DMS79 (cell line): ENCODE results near the gene TMEM248.
"Not testable (repeated sequence)": the region's sequence is repeated elsewhere in the genome, so short reads cannot be mapped to it uniquely, and the experiment has no call there.

ENCODE experiments used
- DNase-seq: peaks from one replicate; lab custom pipeline; 2025; lab: John Stamatoyannopoulos, UW

TMEM248 gene

DNA sequence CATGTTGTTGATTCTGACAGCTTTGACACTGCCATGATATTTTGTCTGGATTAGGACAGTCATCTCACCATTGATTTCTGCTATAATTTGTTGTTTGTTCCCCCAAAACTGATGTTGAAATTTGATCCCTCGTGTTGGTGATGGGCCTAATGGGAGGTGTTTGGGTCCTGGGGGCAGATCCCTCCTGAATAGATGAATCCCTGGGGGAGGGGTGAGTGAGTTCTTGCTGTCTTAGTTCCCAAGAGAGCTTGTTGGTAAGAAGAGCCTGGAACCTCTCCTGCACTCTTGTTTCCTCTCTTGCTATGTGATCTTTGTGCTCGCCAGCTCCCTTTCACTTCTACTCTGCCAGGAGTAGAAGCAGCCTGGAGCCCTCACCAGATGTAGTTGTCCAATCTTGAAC, 83.1 kb downstream of the TMEM248 start:
- DNase-seq: not testable (repeated sequence)

DNA sequence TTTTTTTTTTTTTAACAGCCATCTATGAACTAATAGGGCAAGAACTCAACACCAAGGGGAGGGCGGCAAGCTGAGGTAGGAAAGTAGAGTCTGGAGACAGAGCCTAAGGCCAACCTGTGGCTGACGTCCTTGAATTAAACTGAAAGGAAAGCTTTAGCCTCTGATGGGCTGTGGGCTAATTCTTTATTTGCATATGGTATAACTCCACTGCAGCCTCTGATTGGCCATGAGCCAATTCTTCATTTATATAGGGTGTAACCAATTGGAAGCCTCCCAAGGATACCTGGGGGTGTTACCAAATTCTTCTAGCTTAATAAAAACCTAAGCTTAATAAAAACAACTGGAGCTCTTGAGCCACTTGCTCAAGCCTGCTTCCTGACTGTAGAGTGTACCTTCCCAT, 85.9 kb downstream of the TMEM248 start:
- no peak for DNase-seq
